Activated B cell treated with CpG ODN at 0.5 μM for 24 hours (primary cell): Measurements from ENCODE around the gene CUX1. TPM values are rescaled to one million over a fixed set of nuclear protein-coding genes. Genes with fewer than 3 reads are reported as not detected.
A peak's percentile ranks its signal among the peaks of the same experiment; 100 is the strongest.

Experiments used
- ATAC-seq: fragments of 200-7000 bp; cut with Tn5 transposase; one replicate; pipeline ENCODE4 v1.10.0; 2021; ENCODE audit warnings: low read depth, mild to moderate bottlenecking, moderate library complexity
- CTCF ChIA-PET: fragments of 350-600 bp; sonication (Branson Sonifier 250); formaldehyde crosslinking; loops from one replicate; lab custom pipeline; 2021; ENCODE audit warnings: antibody characterized with exemption; lab: Charles Lee
- POLR2A ChIA-PET: fragments of 350-600 bp; sonication (Branson Sonifier 250); formaldehyde crosslinking; loops from one replicate; lab custom pipeline; 2021; ENCODE audit warnings: antibody characterized with exemption; lab: Charles Lee
- DNase-seq: peaks from one replicate; pipeline ENCODE4 v3.0.0; 2022
- H3K27ac Mint-ChIP-seq: one replicate; pipeline ENCODE4 v1.8.0; 2020; ENCODE audit warnings: mixed read lengths
- H3K27me3 Mint-ChIP-seq: one replicate; pipeline ENCODE4 v1.8.0; 2021; ENCODE audit warnings: mixed read lengths
- H3K36me3 Mint-ChIP-seq: one replicate; pipeline ENCODE4 v1.8.0; 2021; ENCODE audit warnings: low read depth, mixed read lengths
- H3K4me1 Mint-ChIP-seq: one replicate; pipeline ENCODE4 v1.8.0; 2021; ENCODE audit warnings: mixed read lengths
- H3K4me3 Mint-ChIP-seq: one replicate; pipeline ENCODE4 v1.8.0; 2020; ENCODE audit warnings: mild to moderate bottlenecking, mixed read lengths
- H3K9me3 Mint-ChIP-seq: one replicate; pipeline ENCODE4 v1.8.0; 2020; ENCODE audit warnings: mixed read lengths
- intact Hi-C: fragments of 100-400 bp; cut with micrococcal nuclease; formaldehyde crosslinking; loops from one replicate; pipeline ENCODE4 v1.15.1; 2024
- total RNA-seq: library from RNA; stranded (reverse); gene quantifications from 2 replicates; pipeline ENCODE4 v1.2.3, GENCODE V29; 2022
- TF ChIP-seq, protein P1 (sequence below): fragments of 200-600 bp; IDR thresholded peaks from one replicate; pipeline ENCODE4 v1.8.0; 2022; ENCODE audit warnings: antibody characterized with exemption, mild to moderate bottlenecking

The CUX1 gene
- total RNA-seq, 1 donor from 2014 or later, result 61.7 TPM

DNA sequence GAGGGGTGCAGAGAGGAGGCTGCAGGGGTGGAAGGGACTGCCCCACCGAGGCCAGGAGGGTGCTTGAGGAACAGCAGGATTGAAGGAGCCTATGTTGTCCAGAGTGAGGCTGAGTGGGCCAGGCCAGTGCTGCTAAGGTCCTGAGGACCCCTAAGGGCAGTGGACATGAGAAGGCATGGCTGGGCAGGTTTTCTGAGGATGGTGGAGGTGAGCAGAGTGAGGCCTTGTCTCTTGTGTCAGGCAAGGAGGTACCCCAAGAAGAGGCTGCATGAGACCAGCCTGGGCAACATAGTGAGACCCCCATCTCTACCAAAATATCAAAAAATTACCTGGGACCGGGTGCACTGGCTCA lies 474.5 kb downstream of the CUX1 start:
- Mint-ChIP-seq H3K27me3 (no peaks in the 10 kb centered on the region), H3K36me3 (peaks cover 9% of the 10 kb centered on the region), H3K9me3 (no peaks in the 10 kb centered on the region), H3K27ac (peak overlapping the region; percentile 74), H3K4me3 (peak overlapping the region; percentile 74), H3K4me1 (peaks cover 89% of the 10 kb centered on the region)
- no peak for DNase-seq
- POLR2A ChIA-PET, result interaction anchor here (1.0 to 6.0 kb wide), 6 partner anchors 12 to 1863 kb away, joined by 3 to 180 read pairs (median 6); partner anchors contain the start of genes MEPCE, PRKRIP1 and ZCWPW1
- no peak for ATAC-seq
- intact Hi-C loops, result loop anchor here (1.0 kb wide), 1 partner anchor 15 kb away; no protein-coding TSS in a partner anchor
- TF ChIP-seq, protein P1, sequence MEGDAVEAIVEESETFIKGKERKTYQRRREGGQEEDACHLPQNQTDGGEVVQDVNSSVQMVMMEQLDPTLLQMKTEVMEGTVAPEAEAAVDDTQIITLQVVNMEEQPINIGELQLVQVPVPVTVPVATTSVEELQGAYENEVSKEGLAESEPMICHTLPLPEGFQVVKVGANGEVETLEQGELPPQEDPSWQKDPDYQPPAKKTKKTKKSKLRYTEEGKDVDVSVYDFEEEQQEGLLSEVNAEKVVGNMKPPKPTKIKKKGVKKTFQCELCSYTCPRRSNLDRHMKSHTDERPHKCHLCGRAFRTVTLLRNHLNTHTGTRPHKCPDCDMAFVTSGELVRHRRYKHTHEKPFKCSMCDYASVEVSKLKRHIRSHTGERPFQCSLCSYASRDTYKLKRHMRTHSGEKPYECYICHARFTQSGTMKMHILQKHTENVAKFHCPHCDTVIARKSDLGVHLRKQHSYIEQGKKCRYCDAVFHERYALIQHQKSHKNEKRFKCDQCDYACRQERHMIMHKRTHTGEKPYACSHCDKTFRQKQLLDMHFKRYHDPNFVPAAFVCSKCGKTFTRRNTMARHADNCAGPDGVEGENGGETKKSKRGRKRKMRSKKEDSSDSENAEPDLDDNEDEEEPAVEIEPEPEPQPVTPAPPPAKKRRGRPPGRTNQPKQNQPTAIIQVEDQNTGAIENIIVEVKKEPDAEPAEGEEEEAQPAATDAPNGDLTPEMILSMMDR, result no peak
- CTCF ChIA-PET, result no interaction called here

- H3K27me3 Mint-ChIP-seq, result no peaks in the 10 kb centered on the region
- no peaks in the 10 kb centered on the region for H3K9me3 Mint-ChIP-seq
- CTCF ChIA-PET, result interaction anchor here (1.0 kb wide), 1 partner anchor 70 kb away, joined by 3 read pairs; no protein-coding TSS in a partner anchor
- H3K27ac Mint-ChIP-seq, result peak overlapping the region; percentile 56
- POLR2A ChIA-PET, result interaction anchor here (0.6 to 4.1 kb wide), 7 partner anchors 14 to 127 kb away, joined by 3 to 18 read pairs (median 4); partner anchors contain the start of gene PRKRIP1
- H3K4me1 Mint-ChIP-seq, result peaks cover 94% of the 10 kb centered on the region
- no peak for DNase-seq
- ATAC-seq, result no peak
- no peak overlapping the region for H3K4me3 Mint-ChIP-seq
- intact Hi-C loops, result no loop called here
- TF ChIP-seq, protein P1, result no peak
- peaks cover 15% of the 10 kb centered on the region for H3K36me3 Mint-ChIP-seq
These were observed 475.7 kb downstream of the CUX1 start for GRCh38 chr7:102292813-102293798.

- ATAC-seq (no peak), DNase-seq (no peak)
- no peaks in the 10 kb centered on the region for H3K9me3 Mint-ChIP-seq
- intact Hi-C loops, result no loop called here
- peaks cover 89% of the 10 kb centered on the region for H3K4me1 Mint-ChIP-seq
- no peaks in the 10 kb centered on the region for H3K27me3 Mint-ChIP-seq
- TF ChIP-seq, protein P1, result no peak
- ChIA-PET POLR2A (interaction anchor here (1.3 to 4.1 kb wide), 3 partner anchors 10 to 102 kb away, joined by 4 to 18 read pairs (median 12); partner anchors contain the start of gene PRKRIP1), CTCF (interaction anchor here (1.3 kb wide), 1 partner anchor 97 kb away, joined by 4 read pairs; no protein-coding TSS in a partner anchor)
- peak overlapping the region; percentile 50 for H3K27ac Mint-ChIP-seq
- peaks cover 20% of the 10 kb centered on the region for H3K36me3 Mint-ChIP-seq
- H3K4me3 Mint-ChIP-seq, result no peak overlapping the region
These were observed 477.2 kb downstream of the CUX1 start for GRCh38 chr7:102294589-102294988.

GRCh38 chr7:102295346-102296178 lies 478.1 kb downstream of the CUX1 start:
- ChIA-PET CTCF (interaction anchor here (1.4 kb wide), 1 partner anchor 8 kb away, joined by 3 read pairs; no protein-coding TSS in a partner anchor), POLR2A (interaction anchor here (1.3 to 4.1 kb wide), 3 partner anchors 9 to 11 kb away, joined by 3 to 18 read pairs (median 12); no protein-coding TSS in a partner anchor)
- Mint-ChIP-seq H3K36me3 (peaks cover 24% of the 10 kb centered on the region), H3K27me3 (no peaks in the 10 kb centered on the region), H3K4me1 (peaks cover 85% of the 10 kb centered on the region), H3K27ac (peak overlapping the region; percentile 73), H3K9me3 (no peaks in the 10 kb centered on the region), H3K4me3 (no peak overlapping the region)
- TF ChIP-seq, protein P1, result no peak
- intact Hi-C loops, result no loop called here
- ATAC-seq, result no peak
- no peak for DNase-seq
